SHP77 treated with DMSO at 0.1 percent for 48 hours (cell line): ENCODE results near the gene EGFR.

Experiments
- DNase-seq: peaks from one replicate; lab custom pipeline; 2025; lab: John Stamatoyannopoulos, UW

Gene EGFR

GRCh38 chr7:55063061-55063460 lies 44.2 kb downstream of the EGFR start:
- no peak for DNase-seq

- DNase-seq: no peak
Measured at GRCh38 chr7:55063633-55064032, 44.8 kb downstream of the EGFR start.

GRCh38 chr7:55065079-55065478 lies 46.3 kb downstream of the EGFR start:
- DNase-seq: no peak

GRCh38 chr7:55065511-55066229 lies 46.9 kb downstream of the EGFR start:
- no peak for DNase-seq

GRCh38 chr7:55066524-55066923 lies 47.7 kb downstream of the EGFR start:
- DNase-seq: no peak

GRCh38 chr7:55066938-55067337 lies 48.1 kb downstream of the EGFR start:
- no peak for DNase-seq

- no peak for DNase-seq
Measured at GRCh38 chr7:55067748-55068147, 48.9 kb downstream of the EGFR start.

GRCh38 chr7:55069271-55069792 lies 50.5 kb downstream of the EGFR start:
- DNase-seq: no peak

GRCh38 chr7:55070271-55070743 lies 51.5 kb downstream of the EGFR start:
- no peak for DNase-seq

GRCh38 chr7:55070854-55071253 lies 52.0 kb downstream of the EGFR start:
- DNase-seq: no peak

GRCh38 chr7:55071411-55072175 lies 52.8 kb downstream of the EGFR start:
- no peak for DNase-seq

- DNase-seq: no peak
Measured at GRCh38 chr7:55072251-55072650, 53.4 kb downstream of the EGFR start.

GRCh38 chr7:55073051-55073511 lies 54.3 kb downstream of the EGFR start:
- no peak for DNase-seq

- DNase-seq: peak; percentile 67
Measured at GRCh38 chr7:55073976-55074528, 55.2 kb downstream of the EGFR start.

GRCh38 chr7:55075464-55076021 lies 56.7 kb downstream of the EGFR start:
- no peak for DNase-seq

- no peak for DNase-seq
Measured at GRCh38 chr7:55077561-55078410, 59.0 kb downstream of the EGFR start.

- DNase-seq: no peak
Measured at GRCh38 chr7:55078465-55079372, 59.9 kb downstream of the EGFR start.

- DNase-seq: no peak
Measured at GRCh38 chr7:55080000-55080623, 61.3 kb downstream of the EGFR start.

GRCh38 chr7:55081068-55081467 lies 62.3 kb downstream of the EGFR start:
- DNase-seq: no peak
